HCT116 (cell line): ENCODE data around the gene AZGP1.

ENCODE experiments used
- CTCF ChIP-seq, 3 experiments: fragments of 200-600 bp in 1 of 3; sonication (generic) in 1 of 3; IDR thresholded peaks in 2 of 3; conservative IDR thresholded peaks in 1 of 3; 2 replicates each; pipeline ENCODE4 v1.5.1; 2012 to 2017; ENCODE audit warnings: low read depth in 2 of 3, low read length in 2 of 3, antibody characterized with exemption in 1 of 3, borderline replicate concordance in 1 of 3, control low read depth in 1 of 3, mild to moderate bottlenecking in 1 of 3, mixed read lengths in 1 of 3, mixed run types in 1 of 3, moderate library complexity in 1 of 3; ENCODE audit not compliant: insufficient read depth in 1 of 3
- SIN3A ChIP-seq: IDR thresholded peaks from 2 replicates; pipeline ENCODE4 v1.6.1; 2012; ENCODE audit warnings: low read depth
- TF ChIP-seq, protein P1 (sequence below): IDR thresholded peaks from 2 replicates; pipeline ENCODE4 v1.6.1; 2012; ENCODE audit warnings: low read depth

DNA sequence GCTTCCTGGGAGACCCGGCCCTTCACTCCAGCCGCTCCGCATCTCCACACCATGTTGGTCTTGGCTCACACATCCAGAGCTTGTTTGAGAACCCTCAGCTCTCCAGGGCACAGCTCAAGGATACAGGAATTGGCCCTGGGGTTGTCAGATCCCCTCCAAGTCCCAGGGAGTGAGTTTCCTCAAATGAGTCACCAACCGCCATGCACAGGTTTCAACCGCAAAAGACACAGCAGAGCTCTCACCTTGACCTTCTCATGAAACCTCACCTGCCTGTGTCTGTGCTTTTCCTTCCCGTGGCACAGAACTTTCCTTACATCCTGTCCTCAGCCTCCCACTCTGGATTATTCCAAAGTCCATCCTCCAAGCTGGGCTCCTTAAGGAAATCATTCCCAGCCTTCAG lies 20.6 kb downstream of the AZGP1 start:
- TF ChIP-seq CTCF (IDR thresholded peaks at IDR 0.05 in 2 of 3, conservative IDR thresholded peaks at IDR 0.05 in 1 of 3; ENCODE audit: borderline replicate concordance in 1 of 3, insufficient read depth in 1 of 3, low read depth in 2 of 3, low read length in 2 of 3) (no peak), SIN3A (no peak)
- TF ChIP-seq, protein P1, sequence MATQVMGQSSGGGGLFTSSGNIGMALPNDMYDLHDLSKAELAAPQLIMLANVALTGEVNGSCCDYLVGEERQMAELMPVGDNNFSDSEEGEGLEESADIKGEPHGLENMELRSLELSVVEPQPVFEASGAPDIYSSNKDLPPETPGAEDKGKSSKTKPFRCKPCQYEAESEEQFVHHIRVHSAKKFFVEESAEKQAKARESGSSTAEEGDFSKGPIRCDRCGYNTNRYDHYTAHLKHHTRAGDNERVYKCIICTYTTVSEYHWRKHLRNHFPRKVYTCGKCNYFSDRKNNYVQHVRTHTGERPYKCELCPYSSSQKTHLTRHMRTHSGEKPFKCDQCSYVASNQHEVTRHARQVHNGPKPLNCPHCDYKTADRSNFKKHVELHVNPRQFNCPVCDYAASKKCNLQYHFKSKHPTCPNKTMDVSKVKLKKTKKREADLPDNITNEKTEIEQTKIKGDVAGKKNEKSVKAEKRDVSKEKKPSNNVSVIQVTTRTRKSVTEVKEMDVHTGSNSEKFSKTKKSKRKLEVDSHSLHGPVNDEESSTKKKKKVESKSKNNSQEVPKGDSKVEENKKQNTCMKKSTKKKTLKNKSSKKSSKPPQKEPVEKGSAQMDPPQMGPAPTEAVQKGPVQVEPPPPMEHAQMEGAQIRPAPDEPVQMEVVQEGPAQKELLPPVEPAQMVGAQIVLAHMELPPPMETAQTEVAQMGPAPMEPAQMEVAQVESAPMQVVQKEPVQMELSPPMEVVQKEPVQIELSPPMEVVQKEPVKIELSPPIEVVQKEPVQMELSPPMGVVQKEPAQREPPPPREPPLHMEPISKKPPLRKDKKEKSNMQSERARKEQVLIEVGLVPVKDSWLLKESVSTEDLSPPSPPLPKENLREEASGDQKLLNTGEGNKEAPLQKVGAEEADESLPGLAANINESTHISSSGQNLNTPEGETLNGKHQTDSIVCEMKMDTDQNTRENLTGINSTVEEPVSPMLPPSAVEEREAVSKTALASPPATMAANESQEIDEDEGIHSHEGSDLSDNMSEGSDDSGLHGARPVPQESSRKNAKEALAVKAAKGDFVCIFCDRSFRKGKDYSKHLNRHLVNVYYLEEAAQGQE, result no peak
